ENCODE results near the gene APPBP2.

DNA sequence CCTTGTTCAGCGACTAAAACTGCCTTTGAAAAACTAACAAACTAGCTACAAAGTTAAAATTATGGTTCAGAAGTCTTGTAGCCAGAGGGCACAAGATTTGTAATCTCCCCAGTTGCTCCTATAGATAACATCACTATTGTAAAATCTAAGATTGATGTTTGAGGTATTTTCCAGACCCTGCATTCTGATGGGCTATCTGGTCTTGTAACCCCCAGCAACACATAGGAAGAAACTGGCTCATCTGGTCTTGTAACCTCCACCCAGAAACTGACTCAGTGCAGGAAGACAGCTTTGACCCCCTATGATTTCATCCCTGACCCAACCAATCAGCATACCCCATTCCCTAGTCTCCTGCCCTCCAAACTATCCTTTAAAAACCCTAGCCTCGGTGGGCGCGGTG lies 116.0 kb downstream of the APPBP2 start:
- TF ChIP-seq, protein P1, sequence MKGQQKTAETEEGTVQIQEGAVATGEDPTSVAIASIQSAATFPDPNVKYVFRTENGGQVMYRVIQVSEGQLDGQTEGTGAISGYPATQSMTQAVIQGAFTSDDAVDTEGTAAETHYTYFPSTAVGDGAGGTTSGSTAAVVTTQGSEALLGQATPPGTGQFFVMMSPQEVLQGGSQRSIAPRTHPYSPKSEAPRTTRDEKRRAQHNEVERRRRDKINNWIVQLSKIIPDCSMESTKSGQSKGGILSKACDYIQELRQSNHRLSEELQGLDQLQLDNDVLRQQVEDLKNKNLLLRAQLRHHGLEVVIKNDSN (IDR thresholded peaks at IDR 0.05), result no peak
- TF ChIP-seq, protein P2, sequence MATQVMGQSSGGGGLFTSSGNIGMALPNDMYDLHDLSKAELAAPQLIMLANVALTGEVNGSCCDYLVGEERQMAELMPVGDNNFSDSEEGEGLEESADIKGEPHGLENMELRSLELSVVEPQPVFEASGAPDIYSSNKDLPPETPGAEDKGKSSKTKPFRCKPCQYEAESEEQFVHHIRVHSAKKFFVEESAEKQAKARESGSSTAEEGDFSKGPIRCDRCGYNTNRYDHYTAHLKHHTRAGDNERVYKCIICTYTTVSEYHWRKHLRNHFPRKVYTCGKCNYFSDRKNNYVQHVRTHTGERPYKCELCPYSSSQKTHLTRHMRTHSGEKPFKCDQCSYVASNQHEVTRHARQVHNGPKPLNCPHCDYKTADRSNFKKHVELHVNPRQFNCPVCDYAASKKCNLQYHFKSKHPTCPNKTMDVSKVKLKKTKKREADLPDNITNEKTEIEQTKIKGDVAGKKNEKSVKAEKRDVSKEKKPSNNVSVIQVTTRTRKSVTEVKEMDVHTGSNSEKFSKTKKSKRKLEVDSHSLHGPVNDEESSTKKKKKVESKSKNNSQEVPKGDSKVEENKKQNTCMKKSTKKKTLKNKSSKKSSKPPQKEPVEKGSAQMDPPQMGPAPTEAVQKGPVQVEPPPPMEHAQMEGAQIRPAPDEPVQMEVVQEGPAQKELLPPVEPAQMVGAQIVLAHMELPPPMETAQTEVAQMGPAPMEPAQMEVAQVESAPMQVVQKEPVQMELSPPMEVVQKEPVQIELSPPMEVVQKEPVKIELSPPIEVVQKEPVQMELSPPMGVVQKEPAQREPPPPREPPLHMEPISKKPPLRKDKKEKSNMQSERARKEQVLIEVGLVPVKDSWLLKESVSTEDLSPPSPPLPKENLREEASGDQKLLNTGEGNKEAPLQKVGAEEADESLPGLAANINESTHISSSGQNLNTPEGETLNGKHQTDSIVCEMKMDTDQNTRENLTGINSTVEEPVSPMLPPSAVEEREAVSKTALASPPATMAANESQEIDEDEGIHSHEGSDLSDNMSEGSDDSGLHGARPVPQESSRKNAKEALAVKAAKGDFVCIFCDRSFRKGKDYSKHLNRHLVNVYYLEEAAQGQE (IDR thresholded peaks at IDR 0.05; ENCODE audit: low read depth), result no peak
- no peak for TF ChIP-seq EP300 (IDR thresholded peaks at IDR 0.05; ENCODE audit: borderline replicate concordance)
- TF ChIP-seq RAD21 (IDR thresholded peaks at IDR 0.05; ENCODE audit: low read depth), result no peak
- TF ChIP-seq EGR1 (IDR thresholded peaks at IDR 0.05), result no peak
- TF ChIP-seq, protein P3, sequence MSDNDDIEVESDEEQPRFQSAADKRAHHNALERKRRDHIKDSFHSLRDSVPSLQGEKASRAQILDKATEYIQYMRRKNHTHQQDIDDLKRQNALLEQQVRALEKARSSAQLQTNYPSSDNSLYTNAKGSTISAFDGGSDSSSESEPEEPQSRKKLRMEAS (IDR thresholded peaks at IDR 0.05), result no peak
- no peak for TF ChIP-seq NFIC (IDR thresholded peaks at IDR 0.05)
- no peak for TF ChIP-seq CREB1 (IDR thresholded peaks at IDR 0.05; ENCODE audit: low read depth)
- TF ChIP-seq CEBPB (IDR thresholded peaks at IDR 0.05), result no peak
